ENCODE measurements around the gene KIF6.

The KIF6 gene

GRCh38 chr6:39338397-39338796 lies 386.8 kb downstream of the KIF6 start:
- DNase-seq: no peak

- peak; percentile 66 to 70 for DNase-seq
These were observed 389.2 kb downstream of the KIF6 start for GRCh38 chr6:39335780-39336545.

GRCh38 chr6:39333644-39334438 lies 391.4 kb downstream of the KIF6 start:
- no peak for DNase-seq

GRCh38 chr6:39330476-39330875 lies 394.7 kb downstream of the KIF6 start:
- DNase-seq: no peak

GRCh38 chr6:39330057-39330456 lies 395.2 kb downstream of the KIF6 start:
- peak; percentile 57 to 73 for DNase-seq

- no peak for DNase-seq
These were observed 397.1 kb downstream of the KIF6 start for GRCh38 chr6:39328066-39328465.

- DNase-seq: no peak
These were observed 397.7 kb downstream of the KIF6 start for GRCh38 chr6:39327507-39327906.

GRCh38 chr6:39322306-39322850 lies 402.8 kb downstream of the KIF6 start, which contains the start of gene KCNK16:
KCNK16 (minus strand) TSS chr6:39322702; CDS start chr6:39322540, 162 bp downstream.
- no peak for DNase-seq

- DNase-seq: no peak
These were observed 403.4 kb downstream of the KIF6 start for GRCh38 chr6:39321761-39322160.

GRCh38 chr6:39320363-39320984 lies 404.7 kb downstream of the KIF6 start:
- DNase-seq: no peak

GRCh38 chr6:39319621-39320362 lies 405.4 kb downstream of the KIF6 start:
- DNase-seq: no peak

- no peak for DNase-seq
These were observed 408.0 kb downstream of the KIF6 start for GRCh38 chr6:39317256-39317655.

- DNase-seq: no peak
These were observed 410.9 kb downstream of the KIF6 start, which contains the start of gene KCNK17 for GRCh38 chr6:39314273-39314795. KCNK17 (minus strand) TSS chr6:39314419; CDS start chr6:39314320, 99 bp downstream.

- no peak for DNase-seq
These were observed 411.5 kb downstream of the KIF6 start for GRCh38 chr6:39313526-39314272.

- no peak for DNase-seq
These were observed 412.2 kb downstream of the KIF6 start for GRCh38 chr6:39312912-39313525.

GRCh38 chr6:39310542-39310941 lies 414.7 kb downstream of the KIF6 start:
- DNase-seq: no peak

GRCh38 chr6:39309942-39310531 lies 415.2 kb downstream of the KIF6 start:
- DNase-seq: peak; percentile 51 to 60

GRCh38 chr6:39307462-39307861 lies 417.7 kb downstream of the KIF6 start:
- no peak for DNase-seq

- no peak for DNase-seq
These were observed 420.3 kb downstream of the KIF6 start for GRCh38 chr6:39304951-39305350.

GRCh38 chr6:39303425-39304153 lies 421.6 kb downstream of the KIF6 start:
- DNase-seq: no peak
